Femur (tissue), 1 donor: ENCODE data around the gene ZNF586.
A peak's percentile ranks its signal among the peaks of the same experiment; 100 is the strongest.
"Not testable (repeated sequence)": the region's sequence is repeated elsewhere in the genome, so short reads cannot be mapped to it uniquely, and the experiment has no call there.

ENCODE experiments used
- DNase-seq: peaks from one replicate; pipeline ENCODE4 v3.0.0-alpha.2; 2017

ZNF586 gene

DNA sequence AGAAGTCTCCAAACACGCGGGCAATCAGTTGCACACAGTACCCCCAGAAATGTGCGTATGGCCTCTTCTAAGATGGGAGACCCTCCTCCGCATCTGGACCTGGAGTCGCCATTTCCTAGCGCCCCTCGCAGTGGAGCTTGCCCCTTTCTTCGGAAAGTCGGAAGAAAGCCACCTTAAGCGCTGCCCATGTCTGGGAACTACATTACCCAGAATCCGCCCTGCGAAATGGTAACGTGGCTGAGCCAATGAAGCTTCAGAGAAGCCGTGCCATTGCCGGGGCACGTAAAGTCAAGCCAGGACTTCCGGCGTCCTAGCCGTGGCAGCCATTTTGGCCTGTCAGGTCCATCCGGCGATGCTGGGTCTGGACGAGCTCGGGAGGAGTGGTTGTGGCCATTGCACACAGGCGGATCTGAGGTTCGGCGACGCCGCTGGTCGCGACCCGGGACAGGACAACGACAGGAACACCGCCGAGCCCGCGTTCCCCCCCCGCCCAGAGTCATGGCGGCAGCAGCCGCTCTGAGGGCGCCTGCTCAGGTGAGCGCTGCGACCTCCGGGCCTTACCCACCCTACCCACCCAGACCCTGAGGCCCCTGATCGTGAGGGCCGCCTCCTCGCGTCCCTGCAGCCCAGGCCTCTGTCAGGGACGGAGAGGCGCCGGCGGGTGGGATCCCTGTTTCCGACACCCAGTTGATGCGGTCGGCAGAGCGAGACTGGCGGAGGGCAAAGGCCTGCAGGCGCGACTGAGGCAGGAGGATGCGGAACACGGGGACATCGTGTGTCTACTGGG is at the start of gene ZNF586:
ZNF586 (plus strand) TSS at position 332 of the 787 bp plus-strand sequence; CDS start at position 499, 167 bp downstream.
- DNase-seq, result peak; percentile 94

DNA sequence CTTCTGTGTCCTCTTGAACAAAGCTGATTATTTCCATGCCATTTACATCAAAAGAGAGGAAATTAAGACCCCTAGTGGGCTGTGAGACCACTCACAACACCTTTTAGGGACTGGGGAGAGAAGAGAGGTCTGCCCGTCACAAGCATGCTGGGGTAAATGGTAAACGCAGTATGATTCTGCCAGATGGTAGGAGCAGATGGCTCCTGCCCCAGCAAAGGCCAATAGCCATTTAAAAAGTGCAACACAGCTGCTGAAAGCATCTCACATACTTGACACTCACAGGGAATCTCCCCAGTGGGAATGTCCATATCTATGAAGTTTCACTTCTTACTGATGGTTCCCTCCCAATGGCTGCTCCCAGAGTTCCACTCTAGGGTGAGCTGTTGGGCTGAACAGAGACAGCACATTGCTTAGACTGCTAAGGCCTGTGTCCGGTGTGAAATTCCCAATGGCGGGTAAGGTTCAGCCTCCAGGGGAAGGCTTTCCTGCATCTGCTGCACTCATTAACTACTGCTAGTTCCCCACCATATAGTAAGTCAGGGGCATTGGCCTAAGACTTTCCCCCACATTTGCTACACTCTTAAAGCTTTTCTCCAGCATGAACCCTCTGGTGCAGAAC is 49.5 kb upstream of the ZNF586 start:
- no peak for DNase-seq

- DNase-seq, result no peak
Observed at GRCh38 chr19:57720878-57721277, 48.6 kb upstream of the ZNF586 start.

GRCh38 chr19:57738320-57738719 is 31.2 kb upstream of the ZNF586 start:
- DNase-seq, result peak; percentile 33

GRCh38 chr19:57738770-57739169 is 30.7 kb upstream of the ZNF586 start:
- not testable (repeated sequence) for DNase-seq

- peak; percentile 92 for DNase-seq
Observed at GRCh38 chr19:57746580-57747471, 22.6 kb upstream of the ZNF586 start, which contains the start of gene ZNF776. Gene ZNF776 (plus strand): TSS chr19:57746815. CDS start chr19:57747059, 244 bp downstream.

GRCh38 chr19:57747472-57747807 is 22.0 kb upstream of the ZNF586 start:
- no peak for DNase-seq

DNA sequence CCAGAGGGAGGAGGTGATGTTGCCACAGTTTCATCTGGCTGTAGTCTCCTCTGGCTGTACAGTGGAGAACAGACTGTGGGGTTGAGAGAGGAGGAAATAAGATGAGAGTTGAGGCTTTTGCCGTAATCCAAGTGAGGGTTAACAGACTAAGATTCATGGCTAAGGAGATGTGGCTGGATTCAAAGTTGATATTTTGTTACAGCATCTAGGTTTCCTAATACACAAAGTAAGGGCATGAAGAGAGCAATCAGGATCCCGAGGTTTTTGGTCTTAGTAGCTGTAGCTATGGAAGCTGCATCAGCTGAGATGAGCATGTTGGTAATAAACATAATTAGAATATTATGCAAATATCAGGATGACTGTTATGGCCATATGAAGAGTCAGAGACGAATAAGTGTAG is 21.4 kb upstream of the ZNF586 start:
- DNase-seq, result no peak

DNA sequence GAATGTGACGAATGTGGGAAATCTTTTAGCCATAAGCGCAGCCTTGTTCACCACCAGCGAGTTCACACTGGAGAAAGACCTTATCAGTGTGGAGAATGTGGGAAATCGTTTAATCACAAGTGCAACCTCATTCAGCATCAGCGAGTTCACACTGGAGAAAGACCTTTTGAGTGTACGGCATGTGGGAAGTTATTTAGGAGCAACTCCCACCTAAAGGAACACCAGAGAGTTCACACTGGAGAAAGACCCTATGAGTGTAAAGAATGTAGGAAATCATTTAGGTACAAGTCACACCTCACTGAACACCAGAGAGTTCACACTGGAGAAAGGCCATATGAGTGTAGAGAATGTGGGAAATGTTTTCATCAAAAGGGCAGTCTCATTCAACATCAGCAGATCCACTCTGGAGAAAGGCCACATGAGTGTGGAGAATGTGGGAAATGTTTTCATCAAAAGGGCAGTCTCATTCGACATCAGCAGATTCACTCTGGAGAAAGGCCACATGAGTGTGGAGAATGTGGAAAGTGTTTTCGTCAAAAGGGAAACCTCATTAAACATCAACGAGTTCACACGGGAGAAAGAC is 15.3 kb upstream of the ZNF586 start:
- DNase-seq, result no peak

GRCh38 chr19:57755031-57755430 is 14.4 kb upstream of the ZNF586 start:
- DNase-seq, result no peak

DNA sequence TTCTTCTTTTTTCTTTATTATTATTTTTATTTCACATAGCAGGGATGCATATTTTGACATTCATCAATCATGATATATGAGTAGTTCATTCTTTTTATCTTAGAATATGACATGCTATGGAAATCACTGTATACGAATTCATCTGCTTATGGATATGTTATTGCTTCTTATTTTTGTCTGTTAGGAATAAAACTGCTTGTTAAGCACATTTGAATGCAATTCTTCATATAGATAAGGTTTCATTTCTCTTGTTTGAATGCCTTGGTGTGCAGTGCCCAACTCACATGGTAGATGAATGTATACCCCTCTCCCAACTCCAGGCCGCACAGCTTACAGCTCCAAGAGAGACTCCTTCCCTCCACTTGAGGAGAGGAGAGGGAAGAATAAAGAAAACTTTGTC is 11.5 kb upstream of the ZNF586 start:
- no peak for DNase-seq

DNA sequence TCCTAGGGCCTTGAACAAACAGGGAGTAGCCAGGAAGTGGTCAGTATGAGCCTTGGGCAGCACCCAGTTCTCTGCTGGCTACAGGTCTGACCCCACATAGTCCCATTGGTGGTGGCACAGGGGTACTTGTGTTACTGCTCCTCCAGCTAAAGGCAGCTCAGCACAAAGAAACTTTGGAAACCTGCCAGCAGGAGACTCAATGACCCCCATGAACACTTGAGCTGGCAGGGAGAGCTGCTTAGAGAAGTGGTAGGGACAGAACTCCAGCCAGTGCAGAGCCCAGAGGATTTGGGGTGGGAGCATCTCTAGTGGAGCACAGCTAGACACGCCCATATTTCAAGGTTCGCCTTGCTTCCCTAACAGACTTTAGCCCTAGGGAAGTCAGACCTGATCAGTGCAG is 10.4 kb upstream of the ZNF586 start:
- DNase-seq, result no peak

GRCh38 chr19:57771417-57771816 is 1.9 kb downstream of the ZNF586 start:
- no peak for DNase-seq

DNA sequence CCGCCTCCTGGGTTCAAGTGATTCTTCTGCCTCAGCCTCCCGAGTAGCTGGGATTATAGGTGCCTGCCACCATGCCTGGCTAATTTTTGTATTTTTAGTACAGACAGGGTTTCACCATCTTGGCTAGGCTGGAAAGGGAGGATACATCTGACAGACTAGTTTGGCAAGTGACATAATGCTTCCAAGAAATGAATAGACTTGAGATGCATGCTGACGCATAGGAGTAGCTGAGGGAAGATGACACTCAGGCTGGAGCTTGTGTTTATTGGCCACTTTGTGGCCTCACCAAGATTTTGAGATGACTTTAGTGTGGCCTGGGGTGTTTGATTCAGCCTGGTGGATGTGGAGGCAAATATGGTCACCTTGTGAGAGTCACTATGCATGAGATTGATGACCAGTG is 4.0 kb downstream of the ZNF586 start:
- no peak for DNase-seq

DNA sequence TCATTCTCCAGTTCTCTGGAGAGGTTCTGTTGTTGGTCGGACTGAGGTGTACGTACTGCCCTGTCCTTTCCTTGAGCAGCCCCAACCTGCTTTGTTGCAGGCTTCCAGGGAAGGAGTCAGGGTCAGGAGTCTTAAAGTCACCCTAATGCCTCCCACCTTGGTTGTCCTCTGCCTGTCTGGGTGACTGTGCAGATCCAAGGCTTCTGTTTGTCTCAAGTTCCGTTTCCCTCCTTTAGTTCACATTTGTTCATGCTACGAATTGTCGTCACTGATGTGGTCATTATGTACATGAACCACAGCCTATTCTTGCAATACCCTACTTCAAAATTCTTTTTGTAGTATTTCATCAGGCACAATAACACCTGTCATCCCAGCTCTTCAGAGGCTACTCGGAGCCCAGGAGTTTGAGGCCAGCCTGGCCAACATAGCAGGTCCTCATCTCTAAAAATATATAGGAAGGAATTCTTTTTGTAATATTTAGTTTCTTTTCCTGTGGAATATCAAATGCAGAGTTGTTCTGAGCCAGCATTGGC is 7.4 kb downstream of the ZNF586 start:
- DNase-seq, result no peak

- DNase-seq, result no peak
Observed at GRCh38 chr19:57778336-57778735, 8.9 kb downstream of the ZNF586 start.

GRCh38 chr19:57779220-57779845 is 9.9 kb downstream of the ZNF586 start:
- no peak for DNase-seq

DNA sequence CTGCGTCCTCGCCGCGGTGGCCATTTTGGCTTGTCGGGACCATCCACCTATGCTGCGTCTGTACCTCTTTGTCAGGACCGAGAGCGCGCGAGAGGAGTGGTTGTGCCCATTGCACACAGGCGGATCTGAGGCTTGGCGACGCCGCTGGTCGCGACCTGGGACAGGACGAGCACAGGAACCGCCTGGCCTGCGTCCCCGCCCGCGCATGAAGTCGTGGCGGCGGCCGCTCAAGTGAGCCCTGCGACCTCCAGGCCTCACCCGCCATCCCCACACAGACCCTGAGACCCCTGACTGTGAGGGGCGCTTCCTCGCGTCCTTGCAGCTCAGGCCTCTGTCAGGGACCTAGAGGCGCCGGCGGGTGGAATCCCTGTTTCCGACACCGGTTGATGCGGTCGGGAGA is 16.8 kb downstream of the ZNF586 start:
- no peak for DNase-seq

- no peak for DNase-seq
Observed at GRCh38 chr19:57786906-57787305, 17.4 kb downstream of the ZNF586 start.

GRCh38 chr19:57788114-57788692 is 18.7 kb downstream of the ZNF586 start:
- DNase-seq, result no peak

- no peak for DNase-seq
Observed at GRCh38 chr19:57789288-57789687, 19.8 kb downstream of the ZNF586 start.

- DNase-seq, result not testable (repeated sequence)
Observed at GRCh38 chr19:57796580-57796979, 27.1 kb downstream of the ZNF586 start.
